ENCODE results near the gene RNF223.
"Not testable (repeated sequence)": the region's sequence is repeated elsewhere in the genome, so short reads cannot be mapped to it uniquely, and the experiment has no call there.

Gene RNF223

DNA sequence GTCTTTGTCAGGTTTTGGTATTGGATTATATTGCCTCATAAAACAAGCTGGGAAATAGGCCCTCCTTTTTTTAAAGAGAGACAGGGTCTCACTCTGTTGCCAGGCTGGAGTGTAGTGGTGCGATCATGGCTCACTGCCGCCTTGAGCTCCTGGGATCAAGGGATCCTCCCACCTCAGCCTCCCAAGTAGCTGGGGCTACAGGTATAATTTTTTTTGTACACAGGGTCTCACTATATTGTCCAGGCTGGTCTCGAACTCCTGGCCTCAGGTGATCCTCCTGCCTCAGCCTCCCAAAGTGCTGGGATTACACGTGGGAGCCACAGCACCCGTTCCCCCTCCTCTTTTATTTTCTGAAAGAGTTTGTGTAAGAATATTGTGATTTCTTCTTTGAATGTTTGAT lies 22.0 kb upstream of the RNF223 start:
- H3K27me3 ChIP-seq (ENCODE audit: insufficient read depth, low read length); H3K4ac ChIP-seq (ENCODE audit: low read depth, low read length); DNase-seq; H2BK12ac ChIP-seq (ENCODE audit: low read length); H3K9me3 ChIP-seq (ENCODE audit: insufficient read depth, low read depth, low read length); H2BK5ac ChIP-seq (ENCODE audit: low read depth, low read length, poor library complexity); H3K27ac ChIP-seq (ENCODE audit: low read depth, low read length); H4K8ac ChIP-seq (ENCODE audit: low read depth, low read length); H3K14ac ChIP-seq (ENCODE audit: low read length); H3K79me1 ChIP-seq (ENCODE audit: low read length); H3K23ac ChIP-seq (ENCODE audit: low read length); H3K9ac ChIP-seq (ENCODE audit: low read length); H4K12ac ChIP-seq (ENCODE audit: low read depth, low read length); H2BK120ac ChIP-seq (ENCODE audit: insufficient read depth, low read length, poor library complexity); H2AK5ac ChIP-seq (ENCODE audit: low read length); H3K79me2 ChIP-seq (ENCODE audit: control insufficient read depth, insufficient read depth, low read length, poor library complexity); H3K4me3 ChIP-seq (ENCODE audit: low read depth, low read length); H3K36me3 ChIP-seq (ENCODE audit: control insufficient read depth in 1 of 2, insufficient read depth in 2 of 2, low read length in 2 of 2); H3K4me1 ChIP-seq (ENCODE audit: control insufficient read depth in 1 of 2, insufficient read depth in 2 of 2, low read length in 2 of 2); H2AFZ ChIP-seq (ENCODE audit: insufficient read depth, low read length, poor library complexity); H4K91ac ChIP-seq (ENCODE audit: low read depth, low read length); H3K18ac ChIP-seq (ENCODE audit: low read length); H3K4me2 ChIP-seq (ENCODE audit: low read length): not testable (repeated sequence)
- no CpG with 5 or more reads among the region's 5 CpGs for WGBS (ENCODE audit: extremely low coverage, insufficient coverage, insufficient read length)

DNA sequence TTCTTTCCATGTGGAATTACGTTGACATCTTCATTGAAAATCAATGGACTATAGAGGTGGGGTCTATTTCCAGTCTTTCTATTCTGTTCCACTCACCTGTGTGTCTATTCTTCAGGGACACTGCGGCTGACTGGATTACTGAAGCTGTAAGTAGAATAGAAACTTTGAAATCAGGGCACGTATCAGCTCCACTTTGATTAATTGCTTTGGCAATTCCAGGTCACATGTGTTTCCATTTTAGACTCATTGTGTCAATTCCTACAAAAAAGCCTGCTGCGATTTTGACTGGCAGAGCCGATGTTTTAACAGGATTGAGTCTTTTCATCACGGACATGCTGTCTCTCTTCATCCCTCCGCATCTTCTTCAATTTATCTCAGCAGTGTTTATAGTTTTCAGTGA lies 20.9 kb upstream of the RNF223 start:
- Histone ChIP-seq H2BK5ac (ENCODE audit: low read depth, low read length, poor library complexity) (no peak overlapping the region), H3K4ac (ENCODE audit: low read depth, low read length) (no peak overlapping the region), H3K4me3 (ENCODE audit: low read depth, low read length) (no peak overlapping the region), H3K9me3 (ENCODE audit: insufficient read depth, low read depth, low read length) (peaks cover 6% of the 10 kb centered on the region), H2AFZ (ENCODE audit: insufficient read depth, low read length, poor library complexity) (no peak overlapping the region), H3K9ac (ENCODE audit: low read length) (no peak overlapping the region), H4K91ac (ENCODE audit: low read depth, low read length) (no peak overlapping the region), H3K18ac (ENCODE audit: low read length) (no peak overlapping the region), H4K12ac (ENCODE audit: low read depth, low read length) (no peak overlapping the region), H3K36me3 (ENCODE audit: control insufficient read depth in 1 of 2, insufficient read depth in 2 of 2, low read length in 2 of 2) (no peaks in the 10 kb centered on the region), H3K4me2 (ENCODE audit: low read length) (no peak overlapping the region), H2AK5ac (ENCODE audit: low read length) (no peak overlapping the region), H3K79me2 (ENCODE audit: control insufficient read depth, insufficient read depth, low read length, poor library complexity) (no peaks in the 10 kb centered on the region), H3K14ac (ENCODE audit: low read length) (no peak overlapping the region), H4K8ac (ENCODE audit: low read depth, low read length) (no peak overlapping the region), H3K79me1 (ENCODE audit: low read length) (no peaks in the 10 kb centered on the region), H2BK120ac (ENCODE audit: insufficient read depth, low read length, poor library complexity) (no peak overlapping the region), H3K4me1 (ENCODE audit: control insufficient read depth in 1 of 2, insufficient read depth in 2 of 2, low read length in 2 of 2) (no peaks in the 10 kb centered on the region), H2BK12ac (ENCODE audit: low read length) (no peak overlapping the region), H3K23ac (ENCODE audit: low read length) (no peak overlapping the region), H3K27me3 (ENCODE audit: insufficient read depth, low read length) (no peaks in the 10 kb centered on the region), H3K27ac (ENCODE audit: low read depth, low read length) (no peak overlapping the region)
- no peak for DNase-seq
- whole genome bisulfite sequencing (ENCODE audit: extremely low coverage, insufficient coverage, insufficient read length): no CpG with 5 or more reads among the region's 7 CpGs

DNA sequence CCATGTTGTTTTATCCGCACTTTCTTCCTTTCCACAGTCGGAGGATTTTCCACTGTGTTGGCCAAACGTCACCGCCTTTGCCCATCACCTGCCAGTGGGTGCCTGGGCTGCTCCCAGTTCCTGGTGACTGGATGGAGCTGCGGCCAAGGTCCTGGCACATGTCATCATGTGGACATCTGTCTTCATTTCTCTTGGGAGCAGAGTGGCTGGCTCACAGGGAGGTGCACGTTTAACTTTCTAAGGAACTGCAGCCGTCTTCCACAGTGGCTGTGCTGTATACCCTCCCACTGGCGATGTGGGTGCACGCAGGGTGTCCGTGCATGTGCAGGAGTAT lies 19.5 kb upstream of the RNF223 start:
- DNase-seq: no peak
- Histone ChIP-seq H2BK120ac (ENCODE audit: insufficient read depth, low read length, poor library complexity) (no peak overlapping the region), H3K9ac (ENCODE audit: low read length) (no peak overlapping the region), H3K4me2 (ENCODE audit: low read length) (no peak overlapping the region), H4K8ac (ENCODE audit: low read depth, low read length) (no peak overlapping the region), H3K18ac (ENCODE audit: low read length) (no peak overlapping the region), H3K4me3 (ENCODE audit: low read depth, low read length) (no peak overlapping the region), H3K4me1 (ENCODE audit: control insufficient read depth in 1 of 2, insufficient read depth in 2 of 2, low read length in 2 of 2) (no peaks in the 10 kb centered on the region), H3K27me3 (ENCODE audit: insufficient read depth, low read length) (no peaks in the 10 kb centered on the region), H3K9me3 (ENCODE audit: insufficient read depth, low read depth, low read length) (peaks cover 6% of the 10 kb centered on the region), H3K4ac (ENCODE audit: low read depth, low read length) (no peak overlapping the region), H2AFZ (ENCODE audit: insufficient read depth, low read length, poor library complexity) (no peak overlapping the region), H3K23ac (ENCODE audit: low read length) (no peak overlapping the region), H2AK5ac (ENCODE audit: low read length) (no peak overlapping the region), H3K27ac (ENCODE audit: low read depth, low read length) (no peak overlapping the region), H2BK5ac (ENCODE audit: low read depth, low read length, poor library complexity) (no peak overlapping the region), H4K91ac (ENCODE audit: low read depth, low read length) (no peak overlapping the region), H2BK12ac (ENCODE audit: low read length) (no peak overlapping the region), H4K12ac (ENCODE audit: low read depth, low read length) (no peak overlapping the region), H3K14ac (ENCODE audit: low read length) (no peak overlapping the region), H3K36me3 (ENCODE audit: control insufficient read depth in 1 of 2, insufficient read depth in 2 of 2, low read length in 2 of 2) (no peaks in the 10 kb centered on the region), H3K79me1 (ENCODE audit: low read length) (no peaks in the 10 kb centered on the region), H3K79me2 (ENCODE audit: control insufficient read depth, insufficient read depth, low read length, poor library complexity) (no peaks in the 10 kb centered on the region)
- WGBS (ENCODE audit: extremely low coverage, insufficient coverage, insufficient read length): no CpG with 5 or more reads among the region's 10 CpGs

DNA sequence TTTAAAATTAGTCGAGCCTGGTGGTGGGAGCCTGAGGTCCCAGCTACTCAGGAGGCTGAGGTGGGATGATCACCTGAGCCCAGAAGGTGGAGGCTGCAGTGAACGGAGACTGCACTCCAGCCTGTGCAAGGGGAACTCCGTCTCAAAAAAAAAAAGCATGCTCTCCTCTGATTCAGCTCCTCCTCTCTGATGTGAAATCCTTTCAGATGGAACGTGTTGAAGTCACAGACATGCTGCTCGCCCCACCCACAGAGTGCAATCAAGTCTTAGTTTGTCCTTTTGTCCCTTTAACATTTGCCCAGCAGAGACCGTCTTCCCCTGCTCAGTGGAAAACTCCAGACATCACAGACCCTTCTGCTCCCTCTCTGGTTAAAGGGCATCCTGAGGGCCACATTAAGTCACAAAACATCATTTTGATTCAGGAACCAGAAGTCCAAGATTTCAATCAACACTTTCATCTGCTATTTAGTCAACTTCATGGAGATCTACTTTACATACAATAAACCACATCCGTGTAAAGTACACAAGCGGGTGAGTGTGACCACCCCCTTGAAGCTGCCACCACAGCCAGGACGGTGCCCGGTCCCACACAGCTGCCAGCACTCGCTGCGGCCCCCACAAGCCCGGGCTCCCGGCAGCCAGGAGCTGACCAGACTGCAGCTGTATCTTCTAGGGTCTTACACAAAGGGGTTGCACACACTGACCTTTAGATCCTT lies 18.9 kb upstream of the RNF223 start:
- Histone ChIP-seq H2BK12ac (ENCODE audit: low read length) (no peak overlapping the region), H3K4me2 (ENCODE audit: low read length) (no peak overlapping the region), H3K79me2 (ENCODE audit: control insufficient read depth, insufficient read depth, low read length, poor library complexity) (no peaks in the 10 kb centered on the region), H2AFZ (ENCODE audit: insufficient read depth, low read length, poor library complexity) (no peak overlapping the region), H4K91ac (ENCODE audit: low read depth, low read length) (no peak overlapping the region), H4K12ac (ENCODE audit: low read depth, low read length) (no peak overlapping the region), H3K23ac (ENCODE audit: low read length) (no peak overlapping the region), H2BK5ac (ENCODE audit: low read depth, low read length, poor library complexity) (no peak overlapping the region), H3K9ac (ENCODE audit: low read length) (no peak overlapping the region), H3K9me3 (ENCODE audit: insufficient read depth, low read depth, low read length) (peaks cover 6% of the 10 kb centered on the region), H3K4me3 (ENCODE audit: low read depth, low read length) (no peak overlapping the region), H3K4me1 (ENCODE audit: control insufficient read depth in 1 of 2, insufficient read depth in 2 of 2, low read length in 2 of 2) (no peaks in the 10 kb centered on the region), H3K18ac (ENCODE audit: low read length) (no peak overlapping the region), H3K27me3 (ENCODE audit: insufficient read depth, low read length) (no peaks in the 10 kb centered on the region), H3K4ac (ENCODE audit: low read depth, low read length) (no peak overlapping the region), H3K79me1 (ENCODE audit: low read length) (no peaks in the 10 kb centered on the region), H3K36me3 (ENCODE audit: control insufficient read depth in 1 of 2, insufficient read depth in 2 of 2, low read length in 2 of 2) (no peaks in the 10 kb centered on the region), H2BK120ac (ENCODE audit: insufficient read depth, low read length, poor library complexity) (no peak overlapping the region), H3K14ac (ENCODE audit: low read length) (no peak overlapping the region), H2AK5ac (ENCODE audit: low read length) (no peak overlapping the region), H3K27ac (ENCODE audit: low read depth, low read length) (no peak overlapping the region), H4K8ac (ENCODE audit: low read depth, low read length) (no peak overlapping the region)
- no peak for DNase-seq
- no CpG with 5 or more reads among the region's 14 CpGs for WGBS (ENCODE audit: extremely low coverage, insufficient coverage, insufficient read length)
